ENCODE measurements around the gene SYT5. TPM values are rescaled to one million over a fixed set of nuclear protein-coding genes. Genes with fewer than 3 reads are reported as not detected.

SYT5 gene
- total RNA-seq (1 to 10 TPM in 1 of 10 donors, not detected in 9; 1.1 TPM), polyA plus RNA-seq (under 1 TPM in 1 of 2 donors, not detected in 1; under 0.01 TPM)
- long read RNA-seq, donor 1, result 0 reads
- long read RNA-seq, donor 2, result 0 reads
- long read RNA-seq, donor 3, result 0 reads

- no peaks in the 10 kb centered on the region for H3K9me3 ChIP-seq
- WGBS, 2 donors, result 1 to 2% methylated on average over 61 to 68 of the region's 68 CpGs
Measured at GRCh38 chr19:55179606-55180484, at the start of gene SYT5. TSS of gene SYT5 (minus strand) at chr19:55180289. CDS start at chr19:55179041, 1,248 bp downstream.

GRCh38 chr19:55229789-55230182 is 49.7 kb upstream of the SYT5 start:
- H3K36me3 ChIP-seq, result peaks cover 0 to 86% (median 52%) of the 10 kb centered on the region in 9 donors
- H3K27me3 ChIP-seq, result no peaks in the 10 kb centered on the region
- H3K4me3 ChIP-seq, result no peak overlapping the region
- intact Hi-C loops (cut with DNase I), result no loop called here
- no peaks in the 10 kb centered on the region for H3K9me3 ChIP-seq
- H3K4me1 ChIP-seq, result peaks cover 0 to 23% (median 13%) of the 10 kb centered on the region in 9 donors
- WGBS, 2 donors, result 85 to 90% methylated on average over 17 of the region's 17 CpGs
- H3K27ac ChIP-seq, result no peak overlapping the region
- ATAC-seq (no peak), DNase-seq (no peak)
- no peak for TF ChIP-seq CTCF (IDR thresholded peaks at IDR 0.05)

More at GRCh38 chr19:55179606-55180484, at the start of gene SYT5:
- no peaks in the 10 kb centered on the region for H3K36me3 ChIP-seq
- no peak for TF ChIP-seq CTCF (IDR thresholded peaks at IDR 0.05)
- H3K27me3 ChIP-seq, result peaks cover 34 to 90% (median 79%) of the 10 kb centered on the region in 7 donors
- ATAC-seq (peak; percentile 77 to 89 (median 87)), DNase-seq (peak in 1 of 2 donors; percentile 48)
- H3K27ac ChIP-seq, result no peak within 1 kb of the TSS
- peaks cover 4 to 17% (median 13%) of the 10 kb centered on the region in 9 donors for H3K4me1 ChIP-seq
- peak within 1 kb of the TSS in 9 of 10 donors; percentile 2 to 45 (median 36) for H3K4me3 ChIP-seq
- intact Hi-C loops (cut with DNase I), result no loop called here

- Histone ChIP-seq H3K4me3 (no peak overlapping the region), H3K36me3 (peaks cover 0 to 81% (median 47%) of the 10 kb centered on the region in 9 donors), H3K27me3 (no peaks in the 10 kb centered on the region), H3K4me1 (peaks cover 0 to 23% (median 13%) of the 10 kb centered on the region in 9 donors), H3K9me3 (no peaks in the 10 kb centered on the region), H3K27ac (peak overlapping the region in 3 of 10 donors; percentile 13 to 71 (median 20))
- TF ChIP-seq CTCF (IDR thresholded peaks at IDR 0.05), result no peak
- 95% methylated on average over 18 of the region's 18 CpGs for WGBS, 2 donors
- ATAC-seq (no peak), DNase-seq (no peak)
- intact Hi-C loops (cut with DNase I), result no loop called here
Measured at GRCh38 chr19:55229145-55229788, 49.2 kb upstream of the SYT5 start.

DNA sequence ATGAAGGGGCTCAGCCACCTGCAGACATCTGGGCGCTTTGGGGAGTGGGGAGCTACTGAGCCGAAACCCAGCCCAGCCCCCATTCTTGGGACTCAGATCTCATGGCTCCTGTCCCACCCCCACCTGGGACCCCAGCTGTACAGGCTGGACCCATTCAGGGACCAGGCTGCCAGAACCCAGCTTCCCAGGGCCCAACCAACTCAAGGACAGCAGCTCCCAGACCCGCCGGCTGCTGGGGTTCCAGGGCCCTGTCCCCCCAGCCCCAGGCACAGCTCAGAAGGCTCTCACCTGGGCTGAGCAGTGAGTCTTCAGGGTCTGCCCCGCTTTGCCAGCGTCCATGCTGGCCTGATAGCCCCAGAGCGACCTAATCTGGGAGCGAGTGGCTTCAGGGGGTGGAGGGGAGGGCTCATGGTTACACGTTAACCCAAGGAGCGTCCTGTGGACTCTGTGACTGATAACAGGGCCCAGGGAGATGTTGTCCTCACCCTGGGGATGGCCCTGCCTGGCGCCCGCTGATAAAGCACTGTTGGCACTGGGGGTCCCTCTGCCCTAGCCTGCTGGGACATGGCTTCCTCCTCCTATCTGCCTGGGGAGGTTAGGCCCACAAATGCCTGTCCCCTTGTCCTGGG is 48.4 kb upstream of the SYT5 start, which contains the start of gene TMEM86B:
TMEM86B (minus strand) TSS at position 361 of the 629 bp plus-strand sequence; CDS start at position 339, 22 bp downstream.
- Histone ChIP-seq H3K9me3 (no peaks in the 10 kb centered on the region), H3K36me3 (peaks cover 0 to 79% (median 41%) of the 10 kb centered on the region in 9 donors), H3K4me1 (peaks cover 0 to 23% (median 13%) of the 10 kb centered on the region in 9 donors), H3K27me3 (no peaks in the 10 kb centered on the region), H3K4me3 (no peak within 1 kb of the TSS), H3K27ac (peak within 1 kb of the TSS in 8 of 10 donors; percentile 13 to 72 (median 54))
- no peak for DNase-seq
- ATAC-seq, result peak in 4 of 8 donors; percentile 3 to 24 (median 14)
- WGBS, 2 donors, result 66 to 68% methylated on average over 12 of the region's 12 CpGs
- no peak for TF ChIP-seq CTCF (IDR thresholded peaks at IDR 0.05)
- intact Hi-C loops (cut with DNase I), result no loop called here
